Stomach (tissue), 9 donors: ENCODE measurements around the gene HS6ST2. TPM values are rescaled to one million over a fixed set of nuclear protein-coding genes. Genes with fewer than 3 reads are reported as not detected.

Experiments used
- DNase-seq, 2 donors: peaks; one replicate each; pipeline versions ENCODE4 v3.0.0 to v3.0.0-alpha.2; 2013 to 2019
- H3K27ac ChIP-seq, 5 donors: fragments of 200-600 bp in 4 of 5; sonication (generic) in 4 of 5; one replicate each; pipeline ENCODE4 v1.5.1; 2013 to 2019; ENCODE audit warnings: mild to moderate bottlenecking in 1 of 5, moderate library complexity in 1 of 5
- H3K27me3 ChIP-seq, 3 donors: fragments of 200-600 bp; sonication (generic); one replicate each; pipeline ENCODE4 v1.5.1; 2017 to 2019; ENCODE audit warnings: mixed run types in 1 of 3
- H3K36me3 ChIP-seq, 4 donors: fragments of 200-600 bp; sonication (generic); 1 replicate in 3 of 4; 2 replicates in 1 of 4; pipeline ENCODE4 v1.5.1; 2016 to 2019
- H3K4me1 ChIP-seq, 4 donors: fragments of 200-600 bp; sonication (generic); one replicate each; pipeline ENCODE4 v1.5.1; 2016 to 2019
- H3K4me3 ChIP-seq, 4 donors: fragments of 200-600 bp; sonication (generic) in 3 of 4; one replicate each; pipeline ENCODE4 v1.5.1; 2016 to 2019; ENCODE audit warnings: mild to moderate bottlenecking in 1 of 4
- H3K9me3 ChIP-seq, 4 donors: fragments of 200-600 bp; sonication (generic); one replicate each; pipeline ENCODE4 v1.5.1; 2016 to 2019
- EP300 ChIP-seq: sonication (generic); formaldehyde crosslinking; IDR thresholded peaks from one replicate; pipeline ENCODE4 v1.6.1; 2017; ENCODE audit warnings: antibody characterized with exemption
- POLR2A ChIP-seq, 4 donors: fragments of 450-650 bp; IDR thresholded peaks; one replicate each; pipeline ENCODE4 v1.6.1; 2016; ENCODE audit warnings: antibody characterized with exemption in 4 of 4, control low read depth in 2 of 4, mild to moderate bottlenecking in 1 of 4, moderate library complexity in 1 of 4
- POLR2AphosphoS5 ChIP-seq, 3 donors: sonication (generic); formaldehyde crosslinking; IDR thresholded peaks; one replicate each; pipeline ENCODE4 v1.6.1; 2016; ENCODE audit warnings: antibody characterized with exemption in 3 of 3
- WGBS, 5 donors: extraction: QIAGEN DNeasy Blood & Tissue Kit in 3 of 5; methylation state at CpG; one replicate each; pipeline versions ENCODE4 v1.1.5 to v1.1.7; 2013 to 2018; 5-methylcytosine and 5-hydroxymethylcytosine counted together
- intact Hi-C: fragments of 100-400 bp; cut with DNase I; formaldehyde crosslinking; loops from one replicate; pipeline ENCODE4 v1.15.1; 2023; ENCODE audit warnings: low total_unique reads
- polyA plus RNA-seq, 3 donors: library from polyadenylated mRNA; stranded (reverse); fragments of 200-250 nt; gene quantifications; one replicate each; pipeline ENCODE4 v1.2.3, GENCODE V29; 2013
- total RNA-seq, 5 donors: library from RNA; depleted of rRNA; stranded (reverse); fragments of >200 nt; gene quantifications; one replicate each; pipeline versions ENCODE4 v1.1.0 to v1.2.3, GENCODE V29; 2014 to 2016
- TF ChIP-seq, protein P1 (sequence below), 7 experiments: fragments of 450-650 bp in 4 of 7; fragments of 200-600 bp in 3 of 7; sonication (generic) in 3 of 7; IDR thresholded peaks; one replicate each; pipeline ENCODE4 v1.5.1; 2016 to 2019; ENCODE audit warnings: antibody characterized with exemption in 7 of 7, control low read depth in 2 of 7, mild to moderate bottlenecking in 1 of 7
- donor health status: healthy with polysubstance abuse.
- donor health status: Bipolar disorder and iron deficiency.
- donor health status: healthy.

The HS6ST2 gene
- total and polyA plus RNA-seq, 8 donors = 0.25 to 4.0 (median 0.89) TPM; not detected in 1

DNA sequence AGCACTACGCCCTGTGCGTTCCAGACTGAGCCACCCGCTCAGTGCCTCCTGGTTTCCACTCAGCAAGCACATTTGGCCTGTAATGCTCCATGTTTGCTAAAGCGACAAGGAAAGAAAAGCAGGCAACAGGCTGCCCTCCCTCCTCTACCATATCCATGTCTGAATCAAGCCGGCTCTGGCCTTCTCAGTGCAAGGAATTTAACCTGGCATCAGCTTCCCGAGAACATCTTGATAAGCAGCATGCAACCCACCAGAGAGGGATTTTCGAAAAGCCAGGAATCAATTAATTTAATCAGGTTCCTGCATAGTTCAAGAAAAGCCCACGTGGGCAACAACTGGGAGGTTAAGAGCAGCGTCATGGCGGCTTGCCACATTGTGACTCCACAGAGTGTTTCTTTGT, 228.2 kb downstream of the HS6ST2 start:
- H3K4me1 ChIP-seq = no peaks in the 10 kb centered on the region
- TF ChIP-seq POLR2AphosphoS5 (IDR thresholded peaks at IDR 0.05) = no peak
- TF ChIP-seq POLR2A (IDR thresholded peaks at IDR 0.05) = no peak
- TF ChIP-seq, protein P1, sequence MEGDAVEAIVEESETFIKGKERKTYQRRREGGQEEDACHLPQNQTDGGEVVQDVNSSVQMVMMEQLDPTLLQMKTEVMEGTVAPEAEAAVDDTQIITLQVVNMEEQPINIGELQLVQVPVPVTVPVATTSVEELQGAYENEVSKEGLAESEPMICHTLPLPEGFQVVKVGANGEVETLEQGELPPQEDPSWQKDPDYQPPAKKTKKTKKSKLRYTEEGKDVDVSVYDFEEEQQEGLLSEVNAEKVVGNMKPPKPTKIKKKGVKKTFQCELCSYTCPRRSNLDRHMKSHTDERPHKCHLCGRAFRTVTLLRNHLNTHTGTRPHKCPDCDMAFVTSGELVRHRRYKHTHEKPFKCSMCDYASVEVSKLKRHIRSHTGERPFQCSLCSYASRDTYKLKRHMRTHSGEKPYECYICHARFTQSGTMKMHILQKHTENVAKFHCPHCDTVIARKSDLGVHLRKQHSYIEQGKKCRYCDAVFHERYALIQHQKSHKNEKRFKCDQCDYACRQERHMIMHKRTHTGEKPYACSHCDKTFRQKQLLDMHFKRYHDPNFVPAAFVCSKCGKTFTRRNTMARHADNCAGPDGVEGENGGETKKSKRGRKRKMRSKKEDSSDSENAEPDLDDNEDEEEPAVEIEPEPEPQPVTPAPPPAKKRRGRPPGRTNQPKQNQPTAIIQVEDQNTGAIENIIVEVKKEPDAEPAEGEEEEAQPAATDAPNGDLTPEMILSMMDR (IDR thresholded peaks at IDR 0.05) = no peak
- no peak overlapping the region for H3K4me3 ChIP-seq
- no peak overlapping the region for H3K27ac ChIP-seq
- no peaks in the 10 kb centered on the region for H3K36me3 ChIP-seq
- WGBS, 5 donors = 73 to 81% (median 78%) methylated on average over 8 to 10 of the region's 10 CpGs
- intact Hi-C loops = no loop called here
- H3K9me3 ChIP-seq = no peaks in the 10 kb centered on the region
- DNase-seq = no peak
- H3K27me3 ChIP-seq = no peaks in the 10 kb centered on the region

DNA sequence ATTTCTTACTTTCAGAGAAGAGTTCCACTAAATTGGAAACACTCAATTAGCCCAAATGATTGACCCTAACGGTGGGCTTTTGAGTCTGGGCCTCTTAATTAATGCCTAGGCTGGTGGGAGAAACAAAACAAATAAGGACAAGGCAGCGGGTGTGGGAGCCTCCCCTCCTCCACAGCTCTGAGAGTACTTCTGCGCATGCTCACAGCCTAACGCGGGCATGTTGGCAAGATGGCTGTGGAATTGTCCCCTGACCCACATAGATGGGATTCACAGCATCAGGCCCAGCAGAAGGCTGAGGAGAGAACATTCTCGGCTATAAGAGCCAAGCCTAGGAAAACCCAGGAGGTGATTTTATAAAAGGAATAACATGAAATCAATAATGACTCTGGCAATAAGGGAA, 230.1 kb downstream of the HS6ST2 start:
- H3K27ac ChIP-seq = no peak overlapping the region
- intact Hi-C loops = no loop called here
- no peak for DNase-seq
- TF ChIP-seq, protein P1 (IDR thresholded peaks at IDR 0.05) = no peak
- no peak for TF ChIP-seq EP300
- TF ChIP-seq POLR2AphosphoS5 (IDR thresholded peaks at IDR 0.05) = no peak
- TF ChIP-seq POLR2A (IDR thresholded peaks at IDR 0.05) = no peak
- H3K9me3 ChIP-seq = peaks cover 0 to 13% (median 6%) of the 10 kb centered on the region in 4 donors
- no peaks in the 10 kb centered on the region for H3K4me1 ChIP-seq
- WGBS, 5 donors = 65 to 81% (median 76%) methylated on average over 6 of the region's 6 CpGs
- H3K36me3 ChIP-seq = no peaks in the 10 kb centered on the region
- no peaks in the 10 kb centered on the region for H3K27me3 ChIP-seq
- no peak overlapping the region for H3K4me3 ChIP-seq

DNA sequence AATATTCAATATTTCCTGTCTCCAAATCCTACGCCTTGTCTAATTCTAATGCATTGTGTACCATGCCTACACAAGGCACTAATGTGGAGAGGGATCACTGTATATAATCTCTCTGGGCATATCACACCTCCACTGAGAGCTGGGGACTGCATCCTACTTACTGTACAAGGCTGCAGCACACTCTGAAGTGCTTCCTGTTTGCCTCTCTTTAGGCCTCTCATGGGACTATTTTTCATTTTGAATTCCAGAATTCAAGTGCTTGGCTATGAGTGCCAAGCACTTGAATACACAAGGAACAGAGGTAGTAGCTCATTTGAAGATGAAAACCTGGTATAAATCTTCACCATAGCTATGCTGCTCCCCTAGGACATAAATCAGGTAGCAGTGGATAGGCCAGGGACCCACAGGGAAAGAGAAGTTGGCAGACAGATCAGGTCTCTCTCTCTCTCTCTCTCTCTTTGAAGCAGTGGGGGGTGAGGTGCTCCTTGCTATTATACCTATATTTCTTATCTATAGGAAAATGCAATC, 239.9 kb downstream of the HS6ST2 start:
- peaks cover 0 to 23% (median 4%) of the 10 kb centered on the region in 4 donors for H3K9me3 ChIP-seq
- H3K4me3 ChIP-seq = no peak overlapping the region
- TF ChIP-seq POLR2A (IDR thresholded peaks at IDR 0.05) = no peak
- TF ChIP-seq EP300 = no peak
- TF ChIP-seq, protein P1 (IDR thresholded peaks at IDR 0.05) = no peak
- H3K27me3 ChIP-seq = peaks cover 0 to 5% (median 4%) of the 10 kb centered on the region in 3 donors
- WGBS, 5 donors = 0 to 88% (median 53%) methylated on average over 1 of the region's 1 CpG
- no peaks in the 10 kb centered on the region for H3K4me1 ChIP-seq
- DNase-seq = no peak
- no peaks in the 10 kb centered on the region for H3K36me3 ChIP-seq
- intact Hi-C loops = no loop called here
- H3K27ac ChIP-seq = no peak overlapping the region

DNA sequence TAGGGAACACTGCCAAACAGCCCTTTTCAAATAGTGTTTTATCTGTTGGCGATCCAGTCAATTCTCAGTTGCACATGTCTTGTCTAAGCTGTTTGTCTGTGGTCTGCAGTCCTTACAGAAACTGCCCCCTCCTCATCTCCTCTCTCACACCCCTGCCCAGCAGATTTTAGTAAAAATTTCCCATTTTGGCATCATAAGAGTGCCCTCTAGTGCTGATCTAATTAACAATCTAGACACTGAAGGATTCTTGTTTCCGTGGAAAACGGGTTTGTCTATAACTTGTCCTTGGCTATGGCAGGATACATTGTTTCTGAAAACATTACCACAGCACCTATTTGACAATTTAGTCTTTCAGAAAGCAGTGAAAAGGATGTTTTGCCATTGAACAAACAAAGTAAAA, 242.4 kb downstream of the HS6ST2 start:
- Histone ChIP-seq H3K27ac (no peak overlapping the region), H3K4me3 (no peak overlapping the region), H3K27me3 (peaks cover 0 to 10% (median 5%) of the 10 kb centered on the region in 3 donors), H3K4me1 (no peaks in the 10 kb centered on the region), H3K9me3 (peaks cover 0 to 17% (median 4%) of the 10 kb centered on the region in 4 donors), H3K36me3 (no peaks in the 10 kb centered on the region)
- no peak for DNase-seq
- TF ChIP-seq POLR2A (IDR thresholded peaks at IDR 0.05) = no peak
- TF ChIP-seq POLR2AphosphoS5 (IDR thresholded peaks at IDR 0.05) = no peak
- no peak for TF ChIP-seq EP300
- TF ChIP-seq, protein P1 (IDR thresholded peaks at IDR 0.05) = no peak
- 16 to 31% (median 29%) methylated on average over 3 of the region's 3 CpGs for WGBS, 5 donors
- intact Hi-C loops = no loop called here
